ENCODE data around the gene MARCHF3. TPM values are rescaled to one million over a fixed set of nuclear protein-coding genes. Genes with fewer than 3 reads are reported as not detected.
"Not testable (repeated sequence)": the region's sequence is repeated elsewhere in the genome, so short reads cannot be mapped to it uniquely, and the experiment has no call there.

The MARCHF3 gene
- total and polyA plus RNA-seq, 2 of the 13 experiments (the other 11 are each of a cell fraction or from before 2014, with no cell fraction given): 4.8 to 11.9 TPM

GRCh38 chr5:127055880-127056653 lies 25.7 kb upstream of the MARCHF3 start:
- ATAC-seq: no peak
- Histone ChIP-seq H3K9ac (ENCODE audit: insufficient read depth, low read depth, low read length) (no peak overlapping the region), H3K27me3 (ENCODE audit: control insufficient read depth in 1 of 2, insufficient read depth in 2 of 2, low read length in 2 of 2) (no peaks in the 10 kb centered on the region), H3K36me3 (replicated peaks in 1 of 2; ENCODE audit: control insufficient read depth in 1 of 2, insufficient read depth in 2 of 2, low read length in 2 of 2) (peaks cover 0 to 8% of the 10 kb centered on the region in 2 experiments; a peak in 2 of 5 replicates), H4K20me1 (ENCODE audit: insufficient read depth, low read length) (no peaks in the 10 kb centered on the region), H3K27ac (ENCODE audit: extremely low read length, insufficient read depth, low read length) (no peak overlapping the region), H3K4me1 (ENCODE audit: insufficient read depth, low read length) (no peaks in the 10 kb centered on the region), H3K79me2 (ENCODE audit: insufficient read depth, low read length) (no peaks in the 10 kb centered on the region), H2AFZ (ENCODE audit: low read length) (no peak overlapping the region), H3K4me3 (replicated peaks in 1 of 3; ENCODE audit: insufficient read depth in 1 of 3, low read depth in 2 of 3, low read length in 3 of 3) (no peak overlapping the region), H3K9me3 (ENCODE audit: low read length) (no peaks in the 10 kb centered on the region), H3K4me2 (ENCODE audit: low read depth, low read length) (no peak overlapping the region)
- FAIRE-seq: no peak
- WGBS (ENCODE audit: low lambda C conversion rate): 91% methylated on average over 3 of the region's 3 CpGs
- in situ Hi-C loops (cut with HindIII; ENCODE audit: extremely low pct_ligation_motif_present, low pct_unique_long_range_greater_than_20kb): no loop called here
- TF ChIP-seq ZHX2 (IDR thresholded peaks at IDR 0.05; ENCODE audit: low read depth): no peak
- no peak for TF ChIP-seq ZHX2 (CRISPR knock-in tag; IDR thresholded peaks at IDR 0.05; ENCODE audit: borderline replicate concordance)
- TF ChIP-seq ZSCAN5A (CRISPR knock-in tag; IDR thresholded peaks at IDR 0.05; ENCODE audit: borderline replicate concordance): peak; percentile 79; the same call in 1 of the 2 replicates
- no peak for TF ChIP-seq ZBTB4 (CRISPR knock-in tag; IDR thresholded peaks at IDR 0.05; ENCODE audit: borderline replicate concordance)
- no peak for TF ChIP-seq ZFP36L1 (CRISPR knock-in tag; IDR thresholded peaks at IDR 0.05)
- TF ChIP-seq ZNF678 (CRISPR knock-in tag; IDR thresholded peaks at IDR 0.05): no peak
- no peak for DNase-seq (ENCODE audit: low spot score)
- BruUV-seq (replicated peaks): no TSS peak
- POLR2A ChIA-PET: no interaction called here
- CTCF ChIA-PET (ENCODE audit: low intra/inter-chr PET ratio, low total read pairs): no interaction called here
- intact Hi-C loops (cut with micrococcal nuclease; ENCODE audit: unreplicated experiment): no loop called here

GRCh38 chr5:127053551-127053950 lies 23.2 kb upstream of the MARCHF3 start:
- DNase-seq (ENCODE audit: low spot score); H3K4me2 ChIP-seq (ENCODE audit: low read depth, low read length); H3K9ac ChIP-seq (ENCODE audit: insufficient read depth, low read depth, low read length); in situ Hi-C loops (cut with HindIII; ENCODE audit: extremely low pct_ligation_motif_present, low pct_unique_long_range_greater_than_20kb); ATAC-seq; BruUV-seq (replicated peaks); CTCF ChIA-PET (ENCODE audit: low intra/inter-chr PET ratio, low total read pairs); FAIRE-seq; H3K36me3 ChIP-seq (replicated peaks in 1 of 2; ENCODE audit: control insufficient read depth in 1 of 2, insufficient read depth in 2 of 2, low read length in 2 of 2); H3K79me2 ChIP-seq (ENCODE audit: insufficient read depth, low read length); H3K27ac ChIP-seq (ENCODE audit: extremely low read length, insufficient read depth, low read length); H4K20me1 ChIP-seq (ENCODE audit: insufficient read depth, low read length); H3K4me1 ChIP-seq (ENCODE audit: insufficient read depth, low read length); H3K9me3 ChIP-seq (ENCODE audit: low read length); H2AFZ ChIP-seq (ENCODE audit: low read length); intact Hi-C loops (cut with micrococcal nuclease; ENCODE audit: unreplicated experiment); H3K27me3 ChIP-seq (ENCODE audit: control insufficient read depth in 1 of 2, insufficient read depth in 2 of 2, low read length in 2 of 2); H3K4me3 ChIP-seq (replicated peaks in 1 of 3; ENCODE audit: insufficient read depth in 1 of 3, low read depth in 2 of 3, low read length in 3 of 3); POLR2A ChIA-PET: not testable (repeated sequence)
- 100% methylated on average over 6 of the region's 6 CpGs for WGBS (ENCODE audit: low lambda C conversion rate)
